Inferior parietal cortex (tissue), 1 donor: ENCODE data around the gene TRMT1L.

Experiments used
- DNase-seq: peaks from one replicate; pipeline ENCODE4 v3.0.0-alpha.2; 2016; ENCODE audit errors: extremely low spot score

TRMT1L gene

DNA sequence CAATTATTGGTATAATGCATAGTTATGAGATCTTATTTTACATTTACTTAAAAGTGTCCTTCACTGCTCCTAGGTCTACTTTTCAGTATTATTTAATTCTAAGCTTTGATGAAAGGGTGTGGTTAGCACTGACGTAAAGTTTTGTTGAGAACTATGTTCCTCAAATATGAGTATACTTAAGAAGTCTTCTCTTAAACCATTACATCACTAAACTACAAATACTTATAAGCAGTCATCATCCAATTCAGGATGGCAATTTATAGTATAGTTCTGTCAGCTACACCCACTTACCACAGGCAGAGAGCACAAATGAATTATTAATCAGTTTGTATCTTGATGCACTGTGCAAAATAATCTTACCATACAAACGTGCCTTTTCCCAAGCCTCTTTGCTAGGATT is 27.0 kb downstream of the TRMT1L start:
- no peak for DNase-seq

DNA sequence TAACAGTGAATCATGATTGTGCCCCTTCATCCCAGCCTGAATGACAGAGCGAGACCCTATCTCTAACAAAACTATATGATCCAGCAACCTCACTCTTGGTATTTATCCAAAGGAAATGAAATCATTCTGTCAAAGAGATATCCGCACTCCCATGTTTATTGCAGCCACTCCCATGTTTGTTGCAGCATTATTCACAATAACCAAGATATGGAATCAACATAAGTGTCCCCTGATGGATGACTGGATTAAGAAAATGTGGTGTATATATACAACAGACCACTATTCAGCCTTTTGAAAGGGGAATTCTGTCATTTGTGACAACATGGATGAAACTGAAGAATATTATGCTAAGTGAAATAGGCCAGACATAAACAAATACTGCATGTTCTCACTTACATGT is 44.4 kb downstream of the TRMT1L start:
- no peak for DNase-seq

DNA sequence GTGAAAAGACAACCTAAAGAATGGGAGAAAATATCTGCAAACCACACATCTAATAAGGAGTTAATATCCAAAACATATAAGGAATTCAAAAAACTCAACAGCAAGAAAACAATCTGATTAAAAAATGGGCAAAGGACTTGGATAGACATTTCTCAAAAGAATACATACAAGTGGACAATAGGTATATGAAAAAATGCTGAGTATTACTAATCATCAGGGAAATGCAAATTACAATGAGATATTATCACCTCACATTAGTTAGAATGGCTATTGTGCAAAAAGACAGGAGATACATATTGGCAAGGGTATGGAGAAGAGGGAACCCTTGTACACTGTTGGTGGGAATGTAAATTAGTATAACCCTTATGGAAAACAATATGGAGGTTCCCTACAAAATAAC is 44.9 kb downstream of the TRMT1L start:
- DNase-seq = no peak

DNA sequence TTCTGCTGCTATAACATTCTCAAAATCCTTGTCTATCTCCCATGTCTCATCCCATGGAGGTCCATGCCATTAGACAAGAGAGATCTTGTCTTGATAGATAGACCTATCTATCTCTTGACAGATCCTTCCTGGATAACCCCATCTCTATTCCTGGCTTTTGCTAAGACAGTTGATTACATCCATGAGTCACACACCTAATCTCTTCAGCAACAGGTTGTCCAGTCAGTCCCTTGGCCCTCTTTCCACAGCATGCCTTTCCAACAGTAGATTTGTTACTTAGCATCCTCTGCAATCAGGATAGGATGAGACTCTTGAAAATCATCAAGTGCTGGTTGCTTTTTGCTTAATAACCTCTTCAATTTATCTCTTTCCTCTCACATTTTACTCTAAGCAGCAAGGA is 46.6 kb downstream of the TRMT1L start:
- DNase-seq = no peak

DNA sequence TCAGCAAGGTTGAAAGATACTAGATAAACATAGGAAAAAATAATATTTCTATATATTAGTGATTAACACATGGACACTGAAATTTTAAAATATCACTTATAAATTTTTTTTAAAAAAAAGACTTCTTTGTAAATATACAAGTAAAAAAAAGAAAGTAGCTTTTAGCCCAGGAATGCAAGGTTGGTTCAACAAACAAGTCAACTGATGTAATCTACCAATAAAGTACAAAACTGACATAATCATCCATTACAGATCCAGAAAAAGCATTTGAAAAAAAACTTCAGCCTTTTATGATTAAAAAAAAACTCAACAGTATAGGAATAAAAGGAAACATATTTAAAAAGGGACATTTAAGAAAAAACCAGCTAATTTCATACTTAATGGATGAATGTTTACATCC is 48.4 kb downstream of the TRMT1L start:
- DNase-seq = no peak

DNA sequence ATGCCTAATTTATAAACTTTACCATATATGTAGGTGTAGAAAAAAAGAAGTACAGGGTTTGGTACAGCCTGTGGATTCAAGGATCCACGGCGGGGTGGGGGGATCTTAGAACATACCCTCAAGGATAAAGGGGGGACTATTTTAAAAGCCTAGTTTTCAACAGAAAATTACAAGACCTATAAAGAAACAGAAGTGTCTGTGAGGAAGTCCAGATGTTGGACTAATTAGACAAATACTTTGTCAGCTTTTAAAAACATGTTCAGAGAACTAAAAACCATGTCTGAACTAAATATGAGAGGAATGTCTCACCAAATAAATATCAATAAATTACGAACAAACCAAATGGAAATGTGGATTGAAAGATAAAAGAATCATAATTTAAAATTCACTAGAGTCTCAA is 51.6 kb downstream of the TRMT1L start:
- DNase-seq = no peak

DNA sequence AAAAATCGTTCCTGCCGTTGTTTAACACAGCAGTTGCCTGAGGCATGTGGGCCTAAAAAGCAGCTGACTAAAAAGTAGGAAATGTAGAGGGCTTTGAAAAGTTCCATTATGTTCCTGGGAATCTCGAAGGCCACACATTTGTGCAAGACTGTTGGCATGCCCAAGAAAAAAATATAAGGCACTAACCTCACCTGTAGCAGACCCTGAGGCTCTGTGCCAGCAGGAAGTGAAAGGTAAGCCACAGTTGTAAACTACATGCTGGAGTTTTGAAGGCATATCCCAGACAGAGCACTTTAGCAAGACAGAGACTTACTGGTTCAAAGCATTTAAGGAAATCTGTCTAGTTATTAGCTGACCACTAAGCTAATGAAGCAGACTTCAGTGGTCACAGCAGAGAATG is 52.7 kb downstream of the TRMT1L start:
- DNase-seq = no peak

DNA sequence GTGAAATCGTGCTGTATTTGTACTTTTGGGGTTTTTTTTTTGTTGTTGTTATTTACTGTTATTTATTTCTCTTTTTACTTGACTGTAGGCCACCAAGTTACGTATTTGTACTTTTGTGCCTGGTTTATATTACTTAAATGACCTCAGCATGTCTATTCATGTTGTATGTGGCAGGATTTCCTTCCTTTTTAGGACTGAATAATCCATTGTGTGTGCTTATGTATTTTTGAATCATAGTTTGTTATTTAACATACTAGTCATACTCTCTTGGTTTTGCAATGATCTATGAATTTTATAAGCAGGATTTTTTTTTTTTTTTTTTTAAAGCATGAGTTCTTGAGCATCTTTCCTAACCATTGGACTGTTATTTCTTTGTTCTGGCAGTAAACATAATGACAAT is 60.2 kb downstream of the TRMT1L start:
- no peak for DNase-seq

DNA sequence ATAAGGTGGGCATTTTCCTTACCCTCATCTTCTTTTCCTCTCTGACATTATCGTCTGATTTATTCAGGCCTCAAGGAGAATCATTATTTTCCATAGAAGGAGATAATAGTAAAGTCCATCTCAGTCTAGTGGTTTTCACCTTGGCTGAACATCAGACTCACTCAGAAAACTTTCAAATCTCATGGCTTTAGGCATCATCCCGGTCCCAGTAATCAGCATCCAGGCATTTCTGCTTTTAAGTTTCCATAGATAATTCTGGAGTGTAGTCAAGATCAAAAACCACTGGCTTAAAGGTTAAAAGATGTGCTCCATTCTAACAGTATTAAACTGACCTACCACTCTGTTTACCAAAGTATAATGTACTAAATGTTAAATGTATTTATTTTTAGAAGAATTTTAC is 62.0 kb downstream of the TRMT1L start:
- no peak for DNase-seq

DNA sequence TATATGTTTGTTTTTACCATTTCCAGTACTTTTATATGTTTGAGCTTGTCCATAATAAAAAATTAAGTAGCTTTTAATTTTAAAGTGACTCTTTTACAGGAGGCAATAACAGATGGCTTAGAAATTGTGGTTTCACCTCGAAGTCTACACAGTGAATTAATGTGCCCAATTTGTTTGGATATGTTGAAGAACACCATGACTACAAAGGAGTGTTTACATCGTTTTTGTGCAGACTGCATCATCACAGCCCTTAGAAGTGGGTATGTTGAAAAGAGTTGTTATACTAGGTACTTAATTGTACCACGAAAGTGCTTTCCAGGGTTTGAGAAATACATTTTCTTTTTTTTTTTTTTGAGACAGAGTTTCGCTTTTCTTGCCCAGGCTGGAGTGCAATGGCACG is 65.3 kb downstream of the TRMT1L start:
- DNase-seq = no peak

DNA sequence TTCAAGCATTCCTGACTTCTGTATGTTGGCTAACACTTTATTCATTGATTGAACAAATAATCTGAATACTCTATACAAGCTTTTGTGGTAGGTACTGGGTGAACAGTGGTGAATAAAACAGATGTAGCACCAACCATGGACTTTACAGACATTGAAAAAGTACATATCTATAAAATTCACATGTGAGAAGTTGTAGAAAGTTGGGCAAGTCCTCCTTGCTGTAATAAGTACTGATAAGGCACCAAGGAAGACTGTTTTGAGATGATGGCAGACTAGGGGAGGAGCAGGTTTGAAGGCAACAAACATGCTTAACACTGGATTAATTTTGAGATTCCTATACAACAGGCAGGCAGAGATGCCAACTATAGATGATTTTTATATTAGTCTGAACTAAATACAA is 69.0 kb downstream of the TRMT1L start:
- no peak for DNase-seq

DNA sequence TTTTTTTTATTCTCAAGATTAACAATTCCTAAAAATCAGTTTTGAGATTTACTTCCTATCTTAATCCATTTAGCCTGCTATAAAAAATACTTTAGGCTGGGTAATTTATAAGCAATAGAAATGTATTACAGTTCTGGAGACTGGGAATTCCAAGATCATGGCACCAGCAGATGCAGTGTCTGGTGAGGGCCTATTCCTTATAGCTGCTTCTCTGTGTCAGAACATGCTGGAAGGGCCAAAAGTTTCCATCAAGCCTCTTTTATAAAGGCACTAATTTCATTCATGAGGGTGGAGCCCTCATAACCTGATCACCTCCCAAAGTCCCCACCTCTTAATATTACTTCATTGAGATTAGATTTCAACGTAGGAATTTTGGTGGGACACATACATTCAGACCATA is 69.7 kb downstream of the TRMT1L start:
- no peak for DNase-seq

DNA sequence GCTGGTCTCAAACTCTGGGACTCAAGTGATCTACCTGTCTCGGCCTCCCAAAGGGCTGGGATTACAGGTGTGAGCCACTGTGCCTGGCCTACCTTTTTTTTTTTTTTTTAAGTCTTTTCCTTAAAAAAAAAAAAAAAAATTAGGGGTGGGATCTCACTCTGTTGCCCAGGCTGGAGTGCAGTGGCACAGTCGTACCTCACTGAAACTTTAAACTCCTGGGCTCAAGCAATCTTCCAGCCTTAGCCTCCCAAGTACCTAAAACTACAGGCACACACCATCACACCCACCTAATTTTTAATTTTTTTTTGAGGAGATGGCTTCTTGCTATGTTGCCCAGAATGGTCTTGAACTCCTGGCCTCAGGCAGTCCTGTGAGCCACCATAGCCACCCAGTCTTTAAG is 72.9 kb downstream of the TRMT1L start:
- DNase-seq = no peak

DNA sequence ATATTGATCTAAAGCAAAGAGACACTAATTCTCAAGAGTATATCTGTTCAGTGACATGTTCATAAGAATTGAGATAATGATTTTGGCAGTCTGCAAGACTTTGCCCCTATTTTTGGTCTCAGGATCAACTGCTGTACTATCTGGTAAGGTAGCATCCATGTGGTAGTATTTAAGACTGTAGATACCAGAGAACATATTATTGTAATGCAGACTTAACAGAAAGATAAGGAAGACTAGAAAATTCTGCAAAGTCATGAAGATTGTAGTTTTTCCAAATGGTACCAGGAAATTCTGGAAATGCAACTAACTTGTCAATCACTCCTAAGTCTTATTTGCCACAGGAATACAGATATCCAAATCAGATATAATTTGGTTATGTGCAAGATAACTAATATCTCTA is 76.3 kb downstream of the TRMT1L start:
- no peak for DNase-seq

DNA sequence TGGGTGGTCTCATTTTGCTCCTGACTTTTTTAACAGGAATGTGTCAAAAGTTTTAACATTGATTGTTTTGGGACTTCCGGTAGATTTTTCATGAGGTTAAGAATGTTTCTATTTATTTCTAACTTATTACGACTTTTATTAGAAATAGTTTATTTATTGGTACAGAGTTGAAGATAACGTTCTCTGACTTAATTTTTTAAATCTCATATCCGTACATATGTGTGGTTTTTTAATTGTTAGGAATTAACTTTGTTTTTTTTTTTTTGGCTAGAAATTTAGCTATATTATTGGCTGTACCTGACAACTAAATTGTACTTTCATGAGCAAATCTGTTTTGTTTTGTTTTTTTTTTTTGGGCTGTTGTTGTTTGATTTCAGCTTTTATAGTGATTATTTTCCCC is 79.4 kb downstream of the TRMT1L start:
- no peak for DNase-seq

DNA sequence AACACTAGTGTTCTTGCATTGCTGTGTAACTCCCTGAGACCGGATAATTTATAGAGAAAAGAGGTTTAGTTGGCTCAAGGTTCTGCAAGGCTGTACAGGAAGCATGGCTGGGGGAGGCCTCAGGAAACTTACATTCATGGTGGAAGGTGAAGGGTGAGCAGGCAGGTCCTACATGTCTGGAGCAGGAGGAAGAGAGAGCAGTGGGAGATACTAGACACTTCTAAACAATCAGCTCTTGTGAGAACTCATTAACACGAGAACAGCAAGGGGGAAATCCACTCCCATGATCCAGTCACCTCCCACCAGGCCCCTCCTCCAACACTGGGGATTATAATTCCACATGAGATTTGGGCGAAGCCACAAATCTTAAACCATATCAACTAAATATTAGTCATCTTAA is 81.3 kb downstream of the TRMT1L start:
- no peak for DNase-seq

DNA sequence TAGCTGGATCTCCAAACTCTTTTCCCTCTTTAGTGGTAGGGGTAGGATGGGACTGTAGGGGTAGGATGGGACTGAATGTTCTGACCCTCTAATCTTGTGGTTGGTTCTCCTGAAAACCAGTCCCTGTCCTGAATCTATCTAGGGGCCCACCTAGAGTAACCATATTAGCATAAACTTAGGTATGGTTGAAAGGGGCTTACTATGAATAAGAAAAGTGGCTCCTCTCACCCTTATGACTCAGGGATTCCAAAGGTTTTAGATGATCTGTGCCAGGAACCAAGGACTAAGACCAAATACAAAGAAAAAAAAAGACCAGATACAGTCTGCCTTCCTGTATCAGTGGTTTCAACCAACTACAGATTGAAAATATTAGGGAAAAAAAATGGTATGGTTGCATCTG is 82.4 kb downstream of the TRMT1L start:
- no peak for DNase-seq

DNA sequence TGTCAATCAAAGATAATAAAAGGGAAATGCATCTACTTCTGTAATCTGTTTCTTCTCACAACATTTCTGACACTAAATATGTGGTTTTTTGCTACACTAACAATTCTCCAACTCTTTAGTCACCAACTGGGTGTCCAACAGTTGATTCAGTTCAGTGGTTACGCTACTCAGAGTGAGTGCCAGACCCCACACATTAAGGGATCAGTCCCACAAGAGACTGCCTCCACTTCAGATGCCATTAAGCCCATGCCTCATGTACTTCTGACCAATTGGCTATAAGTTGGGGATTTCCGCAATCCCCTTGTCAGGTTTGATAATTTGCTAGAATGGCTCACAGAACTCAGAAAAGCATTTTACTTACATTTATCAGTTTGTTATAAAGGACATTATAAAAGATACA is 83.0 kb downstream of the TRMT1L start:
- DNase-seq = no peak

DNA sequence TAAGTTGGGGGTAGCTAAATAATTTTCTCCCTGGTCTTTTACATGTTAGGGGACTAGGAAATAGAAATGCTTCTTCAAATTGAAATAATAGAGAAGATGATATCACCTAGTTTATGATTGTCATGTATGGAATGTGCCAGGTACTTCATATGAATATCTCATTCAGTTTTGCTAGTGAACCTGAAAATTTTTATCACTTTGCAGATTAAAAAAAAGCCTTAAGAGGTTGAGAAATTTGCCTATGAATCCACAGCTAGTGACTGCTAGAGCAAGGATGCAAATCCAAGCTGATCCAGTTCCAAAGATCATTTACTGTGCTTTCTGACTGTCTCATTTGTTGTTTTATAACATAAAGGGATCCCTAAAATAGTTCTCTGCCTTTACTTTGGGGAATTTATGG is 86.7 kb downstream of the TRMT1L start:
- no peak for DNase-seq

DNA sequence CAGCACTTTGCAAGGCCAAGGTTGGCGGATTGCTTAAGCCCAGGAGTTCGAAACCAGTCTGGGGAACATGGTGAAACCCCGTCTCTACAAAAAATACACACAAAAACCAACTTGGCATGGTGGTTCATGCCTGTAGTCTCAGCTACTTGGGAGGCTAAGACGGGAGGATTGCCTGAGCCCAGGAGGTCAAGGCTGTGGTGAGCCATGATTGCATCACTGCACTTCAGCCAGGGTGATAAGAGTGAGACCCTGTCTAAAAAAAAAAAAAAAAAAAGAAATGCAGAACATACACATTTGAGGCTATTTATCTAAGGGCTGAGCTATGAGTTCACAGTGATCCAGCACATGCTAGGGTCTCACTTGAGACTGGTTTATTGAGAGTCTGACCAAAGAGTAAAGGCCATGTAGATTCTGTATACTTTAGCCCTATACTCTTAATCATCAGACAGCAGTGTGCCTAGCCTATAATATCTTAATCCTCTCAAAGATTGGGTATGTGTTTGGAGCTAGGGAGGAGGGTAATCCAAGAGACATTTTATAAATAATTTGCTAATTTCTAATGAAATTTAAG is 87.5 kb downstream of the TRMT1L start:
- no peak for DNase-seq

DNA sequence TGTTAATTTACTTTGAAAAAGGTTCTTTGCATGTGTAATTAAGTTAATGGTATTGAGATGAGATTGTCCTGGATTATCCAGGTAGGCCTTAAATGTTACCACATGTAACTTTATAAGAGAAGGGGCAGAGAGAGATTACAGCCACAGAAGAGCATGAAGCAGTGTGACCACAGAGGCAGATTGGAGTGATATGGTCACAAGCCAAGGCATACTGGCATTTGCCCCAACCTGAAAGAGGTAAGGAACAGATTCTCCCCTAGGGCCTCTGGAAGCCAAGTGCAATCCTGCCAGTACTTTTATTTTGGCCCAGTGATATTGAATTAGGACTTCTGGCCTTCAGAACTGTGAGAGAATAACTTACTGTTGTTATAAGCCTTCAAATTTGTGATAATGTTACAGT is 88.4 kb downstream of the TRMT1L start:
- no peak for DNase-seq
